PC-9 (cell line): ENCODE results near the gene CBR1. TPM values are rescaled to one million over a fixed set of nuclear protein-coding genes. Genes with fewer than 3 reads are reported as not detected.
A peak's percentile ranks its signal among the peaks of the same experiment; 100 is the strongest.

Experiments
- BruUV-seq: library from RNA; stranded (reverse); fragments of 400-500 nt; replicated peaks from 2 replicates; lab custom pipeline; 2021; lab: Mats Ljungman, UMichigan
- CTCF ChIA-PET: fragments of 300-600 bp; sonication (Branson Sonifier 250); formaldehyde crosslinking; loops from one replicate; lab custom pipeline; 2022; ENCODE audit warnings: antibody characterized with exemption; lab: Charles Lee
- POLR2A ChIA-PET: fragments of 300-600 bp; sonication (Branson Sonifier 250); formaldehyde crosslinking; loops from one replicate; lab custom pipeline; 2022; ENCODE audit warnings: antibody characterized with exemption; ENCODE audit not compliant: unreplicated experiment; lab: Charles Lee
- DNase-seq, 2 experiments: peaks; one replicate each; pipeline versions ENCODE4 v3.0.0 to v3.0.0-alpha.2; 2015 to 2022; ENCODE audit warnings: mixed read lengths in 1 of 2
- H2AFZ ChIP-seq: fragments of 200-600 bp; sonication (generic); 2 replicates; pipeline ENCODE4 v1.8.1; 2017; ENCODE audit warnings: antibody characterized with exemption
- H3F3A ChIP-seq: fragments of 200-600 bp; sonication (generic); 2 replicates; pipeline ENCODE4 v1.8.1; 2017; ENCODE audit warnings: antibody characterized with exemption, mild to moderate bottlenecking, low read depth; ENCODE audit not compliant: insufficient read depth
- H3K27ac ChIP-seq: fragments of 200-600 bp; sonication (generic); 2 replicates; pipeline ENCODE4 v1.6.1; 2016; ENCODE audit warnings: mixed run types
- H3K27me3 ChIP-seq: fragments of 200-600 bp; sonication (generic); 2 replicates; pipeline ENCODE4 v1.6.1; 2016; ENCODE audit warnings: low read depth, mixed run types; ENCODE audit not compliant: insufficient read depth
- H3K36me3 ChIP-seq: fragments of 200-600 bp; sonication (generic); 2 replicates; pipeline ENCODE4 v1.6.1; 2016; ENCODE audit warnings: low read depth, mixed run types
- H3K4me1 ChIP-seq: fragments of 200-600 bp; sonication (generic); replicated peaks from 2 replicates; pipeline ENCODE4 v1.6.1; 2016; ENCODE audit warnings: mixed run types; ENCODE audit not compliant: insufficient read depth
- H3K4me2 ChIP-seq: fragments of 200-600 bp; sonication (generic); 2 replicates; pipeline ENCODE4 v1.6.1; 2017; ENCODE audit warnings: mixed run types
- H3K4me3 ChIP-seq: fragments of 200-600 bp; sonication (generic); 2 replicates; pipeline ENCODE4 v1.6.1; 2016; ENCODE audit warnings: mixed run types
- H3K79me2 ChIP-seq: fragments of 200-600 bp; sonication (generic); 2 replicates; pipeline ENCODE4 v1.6.1; 2017; ENCODE audit warnings: low read depth, mixed run types
- H3K9me2 ChIP-seq: fragments of 200-600 bp; sonication (generic); 2 replicates; pipeline ENCODE4 v1.8.1; 2017; ENCODE audit warnings: mild to moderate bottlenecking; ENCODE audit not compliant: insufficient read depth
- H3K9me3 ChIP-seq: fragments of 200-600 bp; sonication (generic); 2 replicates; pipeline ENCODE4 v1.8.1; 2016; ENCODE audit warnings: low read depth; ENCODE audit not compliant: insufficient read depth
- H4K20me1 ChIP-seq: fragments of 200-600 bp; sonication (generic); 2 replicates; pipeline ENCODE4 v1.8.1; 2017; ENCODE audit not compliant: insufficient read depth
- EZH2 ChIP-seq: fragments of 200-600 bp; sonication (generic); IDR thresholded peaks from 2 replicates; pipeline ENCODE4 v1.8.0; 2017; ENCODE audit warnings: antibody characterized with exemption, low read depth
- intact Hi-C: fragments of 100-400 bp; cut with micrococcal nuclease; formaldehyde crosslinking; loops from one replicate; pipeline ENCODE4 v1.10.0; 2022; ENCODE audit not compliant: unreplicated experiment
- total RNA-seq: library from RNA; stranded (reverse); gene quantifications from 2 replicates; pipeline ENCODE4 v1.2.3, GENCODE V29; 2021
- TF ChIP-seq, protein P1 (sequence below): fragments of 200-600 bp; sonication (generic); conservative IDR thresholded peaks from 2 replicates; pipeline ENCODE4 v1.6.1; 2017; ENCODE audit warnings: mixed run types, antibody characterized with exemption, mild to moderate bottlenecking, moderate library complexity

Gene CBR1
- total RNA-seq, 1 experiment from 2014 or later, result 80.2 TPM

- H4K20me1 ChIP-seq, result no peaks in the 10 kb centered on the region
- H3K4me2 ChIP-seq, result no peak overlapping the region
- H3K36me3 ChIP-seq, result no peaks in the 10 kb centered on the region
- H3K27ac ChIP-seq, result no peak overlapping the region
- CTCF ChIA-PET, result no interaction called here
- H3K27me3 ChIP-seq, result no peaks in the 10 kb centered on the region
- H3K4me1 ChIP-seq, result peaks cover 16% of the 10 kb centered on the region
- peak overlapping the region; percentile 64; the same call in 1 of the 2 replicates for H2AFZ ChIP-seq
- DNase-seq, result no peak
- TF ChIP-seq, protein P1, sequence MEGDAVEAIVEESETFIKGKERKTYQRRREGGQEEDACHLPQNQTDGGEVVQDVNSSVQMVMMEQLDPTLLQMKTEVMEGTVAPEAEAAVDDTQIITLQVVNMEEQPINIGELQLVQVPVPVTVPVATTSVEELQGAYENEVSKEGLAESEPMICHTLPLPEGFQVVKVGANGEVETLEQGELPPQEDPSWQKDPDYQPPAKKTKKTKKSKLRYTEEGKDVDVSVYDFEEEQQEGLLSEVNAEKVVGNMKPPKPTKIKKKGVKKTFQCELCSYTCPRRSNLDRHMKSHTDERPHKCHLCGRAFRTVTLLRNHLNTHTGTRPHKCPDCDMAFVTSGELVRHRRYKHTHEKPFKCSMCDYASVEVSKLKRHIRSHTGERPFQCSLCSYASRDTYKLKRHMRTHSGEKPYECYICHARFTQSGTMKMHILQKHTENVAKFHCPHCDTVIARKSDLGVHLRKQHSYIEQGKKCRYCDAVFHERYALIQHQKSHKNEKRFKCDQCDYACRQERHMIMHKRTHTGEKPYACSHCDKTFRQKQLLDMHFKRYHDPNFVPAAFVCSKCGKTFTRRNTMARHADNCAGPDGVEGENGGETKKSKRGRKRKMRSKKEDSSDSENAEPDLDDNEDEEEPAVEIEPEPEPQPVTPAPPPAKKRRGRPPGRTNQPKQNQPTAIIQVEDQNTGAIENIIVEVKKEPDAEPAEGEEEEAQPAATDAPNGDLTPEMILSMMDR, result no peak
- no peak for TF ChIP-seq EZH2
- H3K4me3 ChIP-seq, result no peak overlapping the region
- H3K9me2 ChIP-seq, result no peaks in the 10 kb centered on the region
- intact Hi-C loops, result no loop called here
- H3F3A ChIP-seq, result no peaks in the 10 kb centered on the region
- BruUV-seq, result no TSS peak
- peaks cover 6% of the 10 kb centered on the region for H3K79me2 ChIP-seq
- POLR2A ChIA-PET, result no interaction called here
- H3K9me3 ChIP-seq, result peaks cover 6% of the 10 kb centered on the region
Measured at GRCh38 chr21:36065497-36066036, 4.3 kb upstream of the CBR1 start.

- intact Hi-C loops, result no loop called here
- Histone ChIP-seq H3K4me1 (peaks cover 21% of the 10 kb centered on the region), H3K9me2 (no peaks in the 10 kb centered on the region), H2AFZ (peak overlapping the region; percentile 99), H3F3A (no peaks in the 10 kb centered on the region), H3K27me3 (no peaks in the 10 kb centered on the region), H3K27ac (peak overlapping the region; percentile 79; the same call in 1 of the 2 replicates), H3K79me2 (peaks cover 13% of the 10 kb centered on the region), H3K36me3 (peaks cover 9% of the 10 kb centered on the region; the same call in 1 of the 2 replicates), H3K4me2 (peak overlapping the region; percentile 83; the same call in 1 of the 2 replicates), H3K9me3 (peaks cover 6% of the 10 kb centered on the region), H4K20me1 (no peaks in the 10 kb centered on the region), H3K4me3 (peak overlapping the region; percentile 78; the same call in 1 of the 2 replicates)
- ChIA-PET CTCF (interaction anchor here (0.7 to 1.1 kb wide), 2 partner anchors 44 kb away, joined by 4 to 11 read pairs; no protein-coding TSS in a partner anchor), POLR2A (interaction anchor here (0.5 to 0.9 kb wide), 4 partner anchors 13 to 361 kb away, joined by 3 to 10 read pairs (median 4); no protein-coding TSS in a partner anchor)
- no peak for TF ChIP-seq EZH2
- TF ChIP-seq, protein P1, result no peak
- BruUV-seq, result no TSS peak
- DNase-seq, result no peak
Measured at GRCh38 chr21:36068748-36069398, 951 bp upstream of the CBR1 start.

GRCh38 chr21:36070999-36071398 is 1.2 kb downstream of the CBR1 start:
- no peaks in the 10 kb centered on the region for H4K20me1 ChIP-seq
- ChIA-PET CTCF (no interaction called here), POLR2A (interaction anchor here (0.5 kb wide), 1 partner anchor 1193 kb away, joined by 3 read pairs; no protein-coding TSS in a partner anchor)
- H2AFZ ChIP-seq, result no peak overlapping the region
- peaks cover 21% of the 10 kb centered on the region for H3K4me1 ChIP-seq
- H3F3A ChIP-seq, result peaks cover under 1% of the 10 kb centered on the region; the same call in 1 of the 2 replicates
- H3K4me2 ChIP-seq, result peak overlapping the region; percentile 83
- H3K4me3 ChIP-seq, result peak overlapping the region; percentile 78; the same call in 1 of the 2 replicates
- peaks cover 13% of the 10 kb centered on the region for H3K79me2 ChIP-seq
- DNase-seq, result no peak
- H3K9me3 ChIP-seq, result peaks cover 6% of the 10 kb centered on the region
- H3K27me3 ChIP-seq, result no peaks in the 10 kb centered on the region
- TF ChIP-seq, protein P1, result no peak
- no peak for TF ChIP-seq EZH2
- H3K9me2 ChIP-seq, result no peaks in the 10 kb centered on the region
- no peak overlapping the region for H3K27ac ChIP-seq
- intact Hi-C loops, result no loop called here
- BruUV-seq, result no TSS peak
- peaks cover 9% of the 10 kb centered on the region; the same call in 1 of the 2 replicates for H3K36me3 ChIP-seq
